Left renal pelvis (tissue), 4 donors: ENCODE measurements around the gene PIK3CG. TPM values are rescaled to one million over a fixed set of nuclear protein-coding genes. Genes with fewer than 3 reads are reported as not detected.
"Not testable (repeated sequence)": the region's sequence is repeated elsewhere in the genome, so short reads cannot be mapped to it uniquely, and the experiment has no call there.

Source experiments
- DNase-seq, 4 donors: peaks; one replicate each; pipeline ENCODE4 v3.0.0-alpha.2; 2013; ENCODE audit warnings: low read depth in 4 of 4, low spot score in 3 of 4
- polyA plus RNA-seq, 4 donors: library from polyadenylated mRNA; unstranded; fragments of 120-200 nt; gene quantifications; one replicate each; pipeline ENCODE4 v1.2.1, GENCODE V29; 2013; ENCODE audit not compliant: insufficient read length in 4 of 4

The PIK3CG gene
- 1 to 10 TPM; 2.4 to 3.1 (median 2.7) TPM for polyA plus RNA-seq

GRCh38 chr7:106865130-106866041, at the start of gene PIK3CG:
PIK3CG (plus strand) TSS chr7:106865282; CDS start chr7:106867562, 2,280 bp downstream.
- DNase-seq = no peak

- DNase-seq = no peak
These were observed 48.0 kb upstream of the PIK3CG start for GRCh38 chr7:106817098-106817497.

GRCh38 chr7:106818736-106819135, 46.3 kb upstream of the PIK3CG start:
- no peak for DNase-seq

DNA sequence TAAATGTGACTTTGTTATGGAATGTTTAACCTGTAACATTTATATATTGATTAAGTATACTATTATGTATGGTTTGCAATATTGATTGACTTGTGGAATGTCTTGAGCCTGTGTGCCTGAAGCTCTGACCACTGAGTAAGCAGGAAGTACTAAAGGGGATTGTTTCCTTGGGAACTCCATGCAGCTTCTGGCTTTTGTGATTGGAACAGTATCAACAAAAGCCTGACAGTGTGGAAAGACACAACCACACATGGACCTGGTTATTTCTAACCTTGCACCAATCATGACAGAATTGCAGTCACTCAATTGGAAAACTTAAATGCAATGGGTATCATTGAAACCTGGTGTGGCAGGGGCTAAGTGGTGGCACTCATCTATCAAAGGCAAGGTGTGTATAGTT, 45.5 kb upstream of the PIK3CG start:
- DNase-seq = no peak

DNA sequence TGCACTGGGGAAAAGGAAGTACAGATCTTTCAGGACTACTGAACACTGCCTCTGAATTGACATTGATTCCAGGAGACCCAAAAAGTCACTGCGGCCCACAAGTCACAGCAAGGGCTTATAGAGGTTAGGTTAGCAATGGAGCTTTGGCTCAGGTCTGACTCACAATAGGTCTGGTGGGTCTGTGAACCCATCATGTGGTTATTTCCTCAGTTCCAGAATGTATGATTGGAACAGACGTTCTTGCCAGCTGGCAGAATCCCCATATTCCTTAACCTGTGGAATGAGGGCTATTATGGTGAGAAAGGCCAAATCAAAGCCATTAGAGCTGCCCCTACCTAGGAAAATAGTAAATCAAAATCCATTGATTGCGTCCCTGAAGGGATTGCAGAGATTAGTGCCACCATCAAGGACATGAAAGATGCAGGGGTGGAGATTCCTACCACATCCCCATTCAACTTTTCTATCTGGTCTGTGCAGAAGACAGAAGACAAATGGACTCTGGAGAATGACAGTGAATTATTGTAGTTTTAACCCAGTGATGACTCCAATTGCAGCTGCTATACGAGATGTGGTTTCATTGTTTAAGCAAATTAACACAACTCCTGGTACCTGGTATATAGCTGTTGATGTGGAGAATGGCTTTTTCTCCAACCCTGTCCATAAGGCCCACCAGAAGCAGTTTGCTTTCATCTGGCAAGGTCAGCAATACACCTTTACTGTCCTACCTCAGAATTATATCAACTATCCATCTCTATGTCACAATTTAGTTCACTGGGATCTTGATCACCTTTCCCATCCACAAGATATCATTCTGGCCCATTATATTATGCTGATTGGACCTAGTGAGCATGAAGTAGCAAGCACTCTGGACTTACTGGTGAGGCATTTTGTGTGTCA, 44.5 kb upstream of the PIK3CG start:
- DNase-seq = no peak

- no peak for DNase-seq
These were observed 41.5 kb upstream of the PIK3CG start for GRCh38 chr7:106823631-106824030.

DNA sequence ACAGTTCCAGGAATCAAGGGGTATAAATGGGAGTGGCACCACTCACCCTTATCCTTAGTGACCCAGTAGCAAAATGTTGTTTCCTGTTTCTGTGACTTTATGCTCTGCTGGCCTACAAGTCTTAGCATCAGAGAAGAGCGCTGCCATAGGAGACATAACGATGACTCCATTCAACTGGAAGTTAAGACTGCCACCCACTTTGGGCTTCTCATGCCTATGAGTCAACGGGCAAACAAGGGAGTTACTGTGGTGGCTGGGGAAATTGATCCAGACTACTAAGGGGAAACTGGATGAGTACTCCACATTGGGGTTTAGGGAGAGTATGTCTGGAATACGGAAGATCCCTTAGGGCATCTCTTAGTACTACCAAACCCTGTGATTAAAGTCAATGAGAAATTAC, 40.6 kb upstream of the PIK3CG start:
- no peak for DNase-seq

DNA sequence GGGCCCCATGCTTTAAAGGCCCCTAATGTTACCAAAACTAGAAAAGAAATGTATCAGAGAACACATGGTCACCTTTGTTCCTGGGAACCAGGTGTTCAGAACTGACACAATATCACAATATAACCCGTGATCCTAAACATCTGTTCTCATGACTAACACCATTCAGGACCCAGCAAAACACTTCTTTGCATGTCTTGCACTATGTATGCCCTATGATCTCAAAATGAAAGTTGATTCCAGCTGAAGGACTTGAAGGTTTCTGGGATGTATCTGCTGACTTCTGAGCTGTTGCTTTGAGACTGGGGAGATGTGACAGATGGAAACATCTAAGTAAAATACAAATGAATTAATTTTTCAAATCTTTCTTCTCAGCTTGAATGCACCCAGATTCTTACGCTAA, 37.5 kb upstream of the PIK3CG start:
- no peak for DNase-seq

- DNase-seq = no peak
These were observed 35.6 kb upstream of the PIK3CG start for GRCh38 chr7:106829496-106829895.

DNA sequence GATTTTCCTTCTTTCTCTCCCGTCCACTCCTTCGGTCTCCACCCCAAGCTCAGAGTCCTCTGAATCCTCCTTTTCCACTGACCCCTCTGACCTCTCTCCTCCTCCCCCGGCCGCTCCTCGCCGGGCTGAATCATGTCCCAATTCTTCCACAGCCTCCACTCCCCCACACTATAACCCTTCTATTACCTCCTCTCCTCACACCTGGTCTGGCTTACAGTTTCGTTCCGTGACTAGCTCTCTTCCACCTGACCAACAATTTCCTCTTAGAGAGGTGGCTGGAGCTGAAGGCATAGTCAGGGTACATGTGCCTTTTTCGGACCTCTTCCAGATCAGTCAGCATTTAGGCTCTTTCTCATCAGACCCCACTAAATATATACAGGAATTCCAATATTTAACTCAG, 34.2 kb upstream of the PIK3CG start:
- not testable (repeated sequence) for DNase-seq

- DNase-seq = no peak
These were observed 28.3 kb upstream of the PIK3CG start for GRCh38 chr7:106836816-106837215.

- DNase-seq = no peak
These were observed 25.6 kb upstream of the PIK3CG start for GRCh38 chr7:106839511-106839910.

DNA sequence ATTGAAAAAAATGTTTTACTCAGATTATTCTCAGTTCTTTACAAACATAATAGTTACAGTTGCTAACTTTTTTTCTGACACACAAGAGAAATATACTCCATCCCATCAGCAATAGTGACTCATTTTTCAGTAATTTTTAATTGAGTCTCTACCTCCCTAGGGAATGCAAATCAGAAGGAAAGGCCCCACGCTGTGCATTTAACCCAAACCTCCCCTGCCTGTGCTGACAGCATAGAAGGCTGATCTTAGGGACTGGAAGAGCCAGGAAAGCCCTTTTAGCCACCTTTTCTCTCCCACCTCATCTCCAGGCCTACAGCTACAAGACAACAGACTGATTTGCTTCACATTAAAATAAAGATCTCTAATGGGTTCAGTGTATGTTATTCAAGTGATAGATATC, 24.7 kb upstream of the PIK3CG start:
- no peak for DNase-seq

DNA sequence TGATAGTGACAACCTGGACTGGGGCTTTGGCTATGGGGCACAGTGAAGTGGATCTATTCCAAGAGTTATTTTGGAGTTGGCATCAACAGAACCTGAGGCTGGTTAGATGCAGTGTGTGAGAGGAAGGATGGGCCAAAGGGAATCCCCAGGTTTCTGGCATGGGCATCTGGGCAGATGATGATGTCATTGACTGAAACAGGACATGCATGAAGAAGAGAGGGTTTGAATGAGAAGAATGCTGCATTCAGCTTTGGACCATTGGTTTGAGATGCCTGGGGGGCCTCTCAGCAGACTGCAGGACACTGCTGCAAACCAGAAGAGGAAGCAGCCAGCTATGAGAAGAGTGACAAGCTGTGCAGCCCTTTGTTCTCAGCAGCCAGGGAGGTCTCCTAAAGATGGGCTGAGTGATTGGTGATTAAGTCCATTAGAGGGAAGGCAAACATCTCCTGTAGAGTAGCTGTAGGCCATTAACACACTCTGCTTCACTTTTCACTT, 23.1 kb upstream of the PIK3CG start:
- DNase-seq = no peak

DNA sequence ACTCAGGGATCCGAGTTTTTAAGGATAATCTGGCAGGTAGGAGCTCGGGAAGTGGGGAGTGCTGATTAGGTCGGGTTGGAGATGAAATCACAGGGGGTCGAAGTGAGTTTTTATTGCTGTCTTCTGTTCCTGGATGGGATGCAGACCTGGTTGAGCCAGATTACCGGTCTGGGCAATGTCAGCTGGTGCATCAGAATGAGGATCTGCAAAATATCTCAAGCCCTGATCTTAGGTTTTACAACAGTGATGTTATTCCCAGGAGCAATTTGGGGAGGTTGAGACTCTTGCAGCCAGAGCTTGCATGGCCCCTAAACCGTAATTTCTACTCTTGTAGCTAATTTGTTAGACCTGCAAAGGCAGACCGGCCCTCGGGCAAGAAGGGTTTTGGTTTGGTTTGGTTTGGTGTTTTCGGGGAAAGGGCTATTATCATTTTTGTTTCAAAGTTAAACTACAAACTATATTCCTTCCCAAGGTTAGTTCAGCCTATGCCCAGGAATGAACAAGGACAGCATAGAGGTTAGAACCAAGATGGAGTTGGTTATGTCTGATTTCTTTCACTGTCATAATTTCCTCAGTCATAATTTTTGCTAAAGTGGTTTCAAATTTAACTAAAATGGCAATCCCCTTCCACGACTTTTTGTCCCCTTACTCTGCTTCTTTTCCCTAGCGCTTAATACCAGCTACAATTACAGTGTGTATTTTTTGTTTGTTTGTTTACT, 20.6 kb upstream of the PIK3CG start:
- no peak for DNase-seq

DNA sequence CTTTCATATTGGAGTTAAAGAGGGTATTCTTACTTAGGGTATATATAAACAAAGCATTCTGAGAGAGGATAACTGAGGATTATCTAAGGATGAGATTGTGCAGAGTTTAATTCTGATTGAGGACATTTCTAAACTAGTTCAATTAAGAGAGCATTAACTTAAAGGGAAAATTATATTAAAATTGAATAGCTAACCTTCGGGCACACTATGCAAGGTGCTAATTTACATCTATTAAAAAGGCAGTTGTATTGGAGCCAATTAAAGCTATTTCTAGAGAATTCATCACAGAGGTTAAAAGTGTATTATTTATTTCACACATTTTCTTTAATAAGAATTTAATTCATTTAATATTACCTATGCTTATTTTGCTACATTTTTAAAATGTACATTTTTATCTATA, 17.0 kb upstream of the PIK3CG start:
- no peak for DNase-seq

- no peak for DNase-seq
These were observed 16.1 kb upstream of the PIK3CG start for GRCh38 chr7:106848851-106849442.

DNA sequence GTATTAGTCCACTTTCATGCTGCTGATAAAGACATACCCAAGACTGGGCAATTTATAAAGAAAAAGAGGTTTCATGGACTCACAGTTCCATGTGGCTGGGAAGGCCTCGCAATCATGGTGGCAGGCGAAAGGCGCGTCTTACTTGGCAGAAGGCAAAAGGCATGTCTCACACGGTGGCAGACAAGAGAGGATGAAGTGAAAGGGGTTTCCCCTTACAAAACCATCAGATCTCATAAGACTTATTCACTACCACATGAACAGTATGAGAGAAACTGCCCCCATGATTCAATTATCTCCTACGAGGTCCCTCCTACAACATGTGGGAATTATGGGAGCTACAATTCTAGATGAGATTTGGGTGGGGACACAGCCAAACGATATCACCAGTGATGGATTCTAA, 13.4 kb upstream of the PIK3CG start:
- DNase-seq = not testable (repeated sequence)

GRCh38 chr7:106853250-106853908, 11.7 kb upstream of the PIK3CG start:
- DNase-seq = no peak
